ENCODE data around the gene NIPBL.
"Not testable (repeated sequence)": the region's sequence is repeated elsewhere in the genome, so short reads cannot be mapped to it uniquely, and the experiment has no call there.

The NIPBL gene

GRCh38 chr5:36965179-36965578, 88.6 kb downstream of the NIPBL start:
- Histone ChIP-seq H3K27ac (no peak overlapping the region), H4K20me1 (no peaks in the 10 kb centered on the region), H3K4me3 (no peak overlapping the region), H3K4me2 (no peak overlapping the region), H3K27me3 (no peaks in the 10 kb centered on the region), H3K4me1 (no peaks in the 10 kb centered on the region), H3K9me3 (no peaks in the 10 kb centered on the region), H3K9ac (no peak overlapping the region), H3K36me3 (peaks cover 67% of the 10 kb centered on the region)
- TF ChIP-seq Cebpa-rat (IDR thresholded peaks at IDR 0.05): no peak

- no peak overlapping the region for H3K4me2 ChIP-seq
- H3K9me3 ChIP-seq: no peaks in the 10 kb centered on the region
- H4K20me1 ChIP-seq: no peaks in the 10 kb centered on the region
- no peak overlapping the region for H3K9ac ChIP-seq
- TF ChIP-seq Cebpa-rat (IDR thresholded peaks at IDR 0.05): no peak
- H3K4me1 ChIP-seq: no peaks in the 10 kb centered on the region
- H3K27ac ChIP-seq: no peak overlapping the region
- H3K27me3 ChIP-seq: no peaks in the 10 kb centered on the region
- H3K36me3 ChIP-seq: peaks cover 67% of the 10 kb centered on the region
- H3K4me3 ChIP-seq: no peak overlapping the region
Observed at GRCh38 chr5:36969700-36970395, 93.3 kb downstream of the NIPBL start.

- Histone ChIP-seq H4K20me1 (peaks cover 37% of the 10 kb centered on the region; the same call in 1 of the 2 replicates), H3K4me3 (no peak overlapping the region; the same call in 1 of the 2 replicates), H3K4me2 (no peak overlapping the region), H3K9me3 (peaks cover 33% of the 10 kb centered on the region), H3K36me3 (peaks cover 58% of the 10 kb centered on the region), H3K9ac (no peak overlapping the region), H3K4me1 (no peaks in the 10 kb centered on the region), H3K27ac (no peak overlapping the region), H3K27me3 (no peaks in the 10 kb centered on the region)
- TF ChIP-seq Cebpa-rat (IDR thresholded peaks at IDR 0.05): no peak
Observed at GRCh38 chr5:36978196-36978595, 101.6 kb downstream of the NIPBL start.

GRCh38 chr5:36982146-36982545, 105.6 kb downstream of the NIPBL start:
- H3K27me3 ChIP-seq: no peaks in the 10 kb centered on the region
- H3K4me3 ChIP-seq: no peak overlapping the region
- H3K9me3 ChIP-seq: peaks cover 22% of the 10 kb centered on the region
- H3K4me1 ChIP-seq: no peaks in the 10 kb centered on the region
- no peak overlapping the region for H3K9ac ChIP-seq
- H3K36me3 ChIP-seq: peaks cover 57% of the 10 kb centered on the region
- peaks cover 42% of the 10 kb centered on the region; the same call in 1 of the 2 replicates for H4K20me1 ChIP-seq
- no peak overlapping the region for H3K4me2 ChIP-seq
- no peak for TF ChIP-seq Cebpa-rat (IDR thresholded peaks at IDR 0.05)
- H3K27ac ChIP-seq: no peak overlapping the region

GRCh38 chr5:36985387-36985786, 108.8 kb downstream of the NIPBL start:
- peaks cover 34% of the 10 kb centered on the region for H3K36me3 ChIP-seq
- no peaks in the 10 kb centered on the region for H3K27me3 ChIP-seq
- no peak overlapping the region for H3K9ac ChIP-seq
- no peak overlapping the region for H3K4me2 ChIP-seq
- H3K9me3 ChIP-seq: no peaks in the 10 kb centered on the region; the same call in 1 of the 2 replicates
- no peak for TF ChIP-seq Cebpa-rat (IDR thresholded peaks at IDR 0.05)
- H3K4me3 ChIP-seq: no peak overlapping the region
- peaks cover 51% of the 10 kb centered on the region; the same call in 1 of the 2 replicates for H4K20me1 ChIP-seq
- H3K27ac ChIP-seq: no peak overlapping the region
- no peaks in the 10 kb centered on the region for H3K4me1 ChIP-seq

- Histone ChIP-seq H3K9me3 (no peaks in the 10 kb centered on the region), H3K4me1 (no peaks in the 10 kb centered on the region), H4K20me1 (peaks cover 46% of the 10 kb centered on the region; the same call in 1 of the 2 replicates), H3K4me3 (no peak overlapping the region), H3K4me2 (no peak overlapping the region), H3K27me3 (no peaks in the 10 kb centered on the region), H3K9ac (no peak overlapping the region), H3K36me3 (peaks cover 35% of the 10 kb centered on the region), H3K27ac (no peak overlapping the region)
- no peak for TF ChIP-seq Cebpa-rat (IDR thresholded peaks at IDR 0.05)
Observed at GRCh38 chr5:36988396-36988795, 111.8 kb downstream of the NIPBL start.

- no peak overlapping the region for H3K27ac ChIP-seq
- H3K36me3 ChIP-seq: peaks cover 73% of the 10 kb centered on the region
- no peak overlapping the region for H3K4me2 ChIP-seq
Observed at GRCh38 chr5:36998578-36998977, 122.0 kb downstream of the NIPBL start.

GRCh38 chr5:37002176-37002751, 125.7 kb downstream of the NIPBL start:
- H3K4me2 ChIP-seq: no peak overlapping the region
- H3K9me3 ChIP-seq: no peaks in the 10 kb centered on the region
- TF ChIP-seq Cebpa-rat (IDR thresholded peaks at IDR 0.05): no peak
- H3K9ac ChIP-seq: no peak overlapping the region
- peaks cover 64% of the 10 kb centered on the region for H3K36me3 ChIP-seq
- no peaks in the 10 kb centered on the region for H3K4me1 ChIP-seq
- no peak overlapping the region for H3K27ac ChIP-seq
- H3K4me3 ChIP-seq: no peak overlapping the region
- no peaks in the 10 kb centered on the region for H3K27me3 ChIP-seq
- H4K20me1 ChIP-seq: no peaks in the 10 kb centered on the region

More at GRCh38 chr5:36998578-36998977, 122.0 kb downstream of the NIPBL start:
- Histone ChIP-seq H4K20me1 (no peaks in the 10 kb centered on the region), H3K4me1 (no peaks in the 10 kb centered on the region), H3K27me3 (no peaks in the 10 kb centered on the region), H3K9me3 (no peaks in the 10 kb centered on the region), H3K4me3 (no peak overlapping the region), H3K9ac (no peak overlapping the region)
- no peak for TF ChIP-seq Cebpa-rat (IDR thresholded peaks at IDR 0.05)

GRCh38 chr5:37005252-37005651, 128.7 kb downstream of the NIPBL start:
- no peak overlapping the region for H3K4me3 ChIP-seq

GRCh38 chr5:37005946-37006540, 129.5 kb downstream of the NIPBL start:
- H3K27me3 ChIP-seq: no peaks in the 10 kb centered on the region
- no peak for TF ChIP-seq Cebpa-rat (IDR thresholded peaks at IDR 0.05)
- H3K9me3 ChIP-seq: no peaks in the 10 kb centered on the region
- no peak overlapping the region for H3K4me3 ChIP-seq
- no peaks in the 10 kb centered on the region for H3K4me1 ChIP-seq
- no peak overlapping the region for H3K9ac ChIP-seq
- H3K36me3 ChIP-seq: peaks cover 58% of the 10 kb centered on the region
- H3K27ac ChIP-seq: no peak overlapping the region
- no peak overlapping the region for H3K4me2 ChIP-seq
- H4K20me1 ChIP-seq: no peaks in the 10 kb centered on the region

More at GRCh38 chr5:37005252-37005651, 128.7 kb downstream of the NIPBL start:
- H3K4me1 ChIP-seq: no peaks in the 10 kb centered on the region
- no peaks in the 10 kb centered on the region for H3K27me3 ChIP-seq
- no peak overlapping the region for H3K9ac ChIP-seq
- no peak overlapping the region for H3K4me2 ChIP-seq
- H3K27ac ChIP-seq: no peak overlapping the region
- no peaks in the 10 kb centered on the region for H4K20me1 ChIP-seq
- peaks cover 58% of the 10 kb centered on the region for H3K36me3 ChIP-seq
- TF ChIP-seq Cebpa-rat (IDR thresholded peaks at IDR 0.05): no peak
- no peaks in the 10 kb centered on the region for H3K9me3 ChIP-seq

GRCh38 chr5:37013181-37013580, 136.6 kb downstream of the NIPBL start:
- not testable (repeated sequence) for H3K27me3 ChIP-seq, H3K4me2 ChIP-seq, H4K20me1 ChIP-seq, H3K9me3 ChIP-seq, H3K27ac ChIP-seq, H3K9ac ChIP-seq, H3K4me1 ChIP-seq, H3K4me3 ChIP-seq
- H3K36me3 ChIP-seq: peaks cover 63% of the 10 kb centered on the region

Measured in BLaER1 (cell line).